PC-9 (cell line): ENCODE data around the gene IL13. TPM values are rescaled to one million over a fixed set of nuclear protein-coding genes. Genes with fewer than 3 reads are reported as not detected.

Experiments
- BruUV-seq: library from RNA; stranded (reverse); fragments of 400-500 nt; replicated peaks from 2 replicates; lab custom pipeline; 2021; lab: Mats Ljungman, UMichigan
- CTCF ChIA-PET: fragments of 300-600 bp; sonication (Branson Sonifier 250); formaldehyde crosslinking; loops from one replicate; lab custom pipeline; 2022; ENCODE audit warnings: antibody characterized with exemption; lab: Charles Lee
- POLR2A ChIA-PET: fragments of 300-600 bp; sonication (Branson Sonifier 250); formaldehyde crosslinking; loops from one replicate; lab custom pipeline; 2022; ENCODE audit warnings: antibody characterized with exemption; ENCODE audit not compliant: unreplicated experiment; lab: Charles Lee
- DNase-seq, 2 experiments: peaks; one replicate each; pipeline versions ENCODE4 v3.0.0 to v3.0.0-alpha.2; 2015 to 2022; ENCODE audit warnings: mixed read lengths in 1 of 2
- H2AFZ ChIP-seq: fragments of 200-600 bp; sonication (generic); 2 replicates; pipeline ENCODE4 v1.8.1; 2017; ENCODE audit warnings: antibody characterized with exemption
- H3F3A ChIP-seq: fragments of 200-600 bp; sonication (generic); 2 replicates; pipeline ENCODE4 v1.8.1; 2017; ENCODE audit warnings: antibody characterized with exemption, mild to moderate bottlenecking, low read depth; ENCODE audit not compliant: insufficient read depth
- H3K27ac ChIP-seq: fragments of 200-600 bp; sonication (generic); 2 replicates; pipeline ENCODE4 v1.6.1; 2016; ENCODE audit warnings: mixed run types
- H3K27me3 ChIP-seq: fragments of 200-600 bp; sonication (generic); 2 replicates; pipeline ENCODE4 v1.6.1; 2016; ENCODE audit warnings: low read depth, mixed run types; ENCODE audit not compliant: insufficient read depth
- H3K36me3 ChIP-seq: fragments of 200-600 bp; sonication (generic); 2 replicates; pipeline ENCODE4 v1.6.1; 2016; ENCODE audit warnings: low read depth, mixed run types
- H3K4me1 ChIP-seq: fragments of 200-600 bp; sonication (generic); replicated peaks from 2 replicates; pipeline ENCODE4 v1.6.1; 2016; ENCODE audit warnings: mixed run types; ENCODE audit not compliant: insufficient read depth
- H3K4me2 ChIP-seq: fragments of 200-600 bp; sonication (generic); 2 replicates; pipeline ENCODE4 v1.6.1; 2017; ENCODE audit warnings: mixed run types
- H3K4me3 ChIP-seq: fragments of 200-600 bp; sonication (generic); 2 replicates; pipeline ENCODE4 v1.6.1; 2016; ENCODE audit warnings: mixed run types
- H3K79me2 ChIP-seq: fragments of 200-600 bp; sonication (generic); 2 replicates; pipeline ENCODE4 v1.6.1; 2017; ENCODE audit warnings: low read depth, mixed run types
- H3K9me2 ChIP-seq: fragments of 200-600 bp; sonication (generic); 2 replicates; pipeline ENCODE4 v1.8.1; 2017; ENCODE audit warnings: mild to moderate bottlenecking; ENCODE audit not compliant: insufficient read depth
- H3K9me3 ChIP-seq: fragments of 200-600 bp; sonication (generic); 2 replicates; pipeline ENCODE4 v1.8.1; 2016; ENCODE audit warnings: low read depth; ENCODE audit not compliant: insufficient read depth
- H4K20me1 ChIP-seq: fragments of 200-600 bp; sonication (generic); 2 replicates; pipeline ENCODE4 v1.8.1; 2017; ENCODE audit not compliant: insufficient read depth
- EZH2 ChIP-seq: fragments of 200-600 bp; sonication (generic); IDR thresholded peaks from 2 replicates; pipeline ENCODE4 v1.8.0; 2017; ENCODE audit warnings: antibody characterized with exemption, low read depth
- intact Hi-C: fragments of 100-400 bp; cut with micrococcal nuclease; formaldehyde crosslinking; loops from one replicate; pipeline ENCODE4 v1.10.0; 2022; ENCODE audit not compliant: unreplicated experiment
- total RNA-seq: library from RNA; stranded (reverse); gene quantifications from 2 replicates; pipeline ENCODE4 v1.2.3, GENCODE V29; 2021
- TF ChIP-seq, protein P1 (sequence below): fragments of 200-600 bp; sonication (generic); conservative IDR thresholded peaks from 2 replicates; pipeline ENCODE4 v1.6.1; 2017; ENCODE audit warnings: mixed run types, antibody characterized with exemption, mild to moderate bottlenecking, moderate library complexity

The IL13 gene
- total RNA-seq, 1 experiment from 2014 or later: not detected

DNA sequence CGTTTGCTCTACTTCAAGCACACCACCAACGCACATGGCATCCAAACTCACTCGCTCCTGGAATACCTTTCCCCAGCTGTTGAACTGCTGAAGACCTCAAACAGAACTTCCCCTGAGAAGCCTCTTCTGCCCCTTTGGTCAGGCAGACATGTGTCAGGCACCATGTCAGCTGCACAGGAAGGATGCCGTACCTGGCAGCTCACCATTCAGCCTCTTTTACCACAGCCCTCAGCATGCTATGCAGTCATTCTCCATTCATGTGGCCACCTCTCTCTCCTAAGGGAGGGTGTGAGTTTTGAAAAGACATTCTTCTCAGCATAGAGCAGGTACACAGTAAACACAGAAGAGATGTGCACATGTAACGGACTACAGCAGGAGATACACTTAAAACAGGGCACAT lies 30.0 kb downstream of the IL13 start:
- no peak overlapping the region for H3K27ac ChIP-seq
- no peaks in the 10 kb centered on the region for H3K79me2 ChIP-seq
- H3K4me1 ChIP-seq: no peaks in the 10 kb centered on the region
- H3K4me2 ChIP-seq: no peak overlapping the region
- no peaks in the 10 kb centered on the region for H3K27me3 ChIP-seq
- H3K9me2 ChIP-seq: no peaks in the 10 kb centered on the region
- no peak overlapping the region for H2AFZ ChIP-seq
- no peaks in the 10 kb centered on the region for H3K9me3 ChIP-seq
- no peaks in the 10 kb centered on the region for H3F3A ChIP-seq
- POLR2A ChIA-PET: no interaction called here
- H4K20me1 ChIP-seq: no peaks in the 10 kb centered on the region
- CTCF ChIA-PET: no interaction called here
- intact Hi-C loops: no loop called here
- TF ChIP-seq, protein P1, sequence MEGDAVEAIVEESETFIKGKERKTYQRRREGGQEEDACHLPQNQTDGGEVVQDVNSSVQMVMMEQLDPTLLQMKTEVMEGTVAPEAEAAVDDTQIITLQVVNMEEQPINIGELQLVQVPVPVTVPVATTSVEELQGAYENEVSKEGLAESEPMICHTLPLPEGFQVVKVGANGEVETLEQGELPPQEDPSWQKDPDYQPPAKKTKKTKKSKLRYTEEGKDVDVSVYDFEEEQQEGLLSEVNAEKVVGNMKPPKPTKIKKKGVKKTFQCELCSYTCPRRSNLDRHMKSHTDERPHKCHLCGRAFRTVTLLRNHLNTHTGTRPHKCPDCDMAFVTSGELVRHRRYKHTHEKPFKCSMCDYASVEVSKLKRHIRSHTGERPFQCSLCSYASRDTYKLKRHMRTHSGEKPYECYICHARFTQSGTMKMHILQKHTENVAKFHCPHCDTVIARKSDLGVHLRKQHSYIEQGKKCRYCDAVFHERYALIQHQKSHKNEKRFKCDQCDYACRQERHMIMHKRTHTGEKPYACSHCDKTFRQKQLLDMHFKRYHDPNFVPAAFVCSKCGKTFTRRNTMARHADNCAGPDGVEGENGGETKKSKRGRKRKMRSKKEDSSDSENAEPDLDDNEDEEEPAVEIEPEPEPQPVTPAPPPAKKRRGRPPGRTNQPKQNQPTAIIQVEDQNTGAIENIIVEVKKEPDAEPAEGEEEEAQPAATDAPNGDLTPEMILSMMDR: no peak
- TF ChIP-seq EZH2: no peak
- BruUV-seq: no TSS peak
- no peak overlapping the region for H3K4me3 ChIP-seq
- DNase-seq: no peak
- H3K36me3 ChIP-seq: no peaks in the 10 kb centered on the region

DNA sequence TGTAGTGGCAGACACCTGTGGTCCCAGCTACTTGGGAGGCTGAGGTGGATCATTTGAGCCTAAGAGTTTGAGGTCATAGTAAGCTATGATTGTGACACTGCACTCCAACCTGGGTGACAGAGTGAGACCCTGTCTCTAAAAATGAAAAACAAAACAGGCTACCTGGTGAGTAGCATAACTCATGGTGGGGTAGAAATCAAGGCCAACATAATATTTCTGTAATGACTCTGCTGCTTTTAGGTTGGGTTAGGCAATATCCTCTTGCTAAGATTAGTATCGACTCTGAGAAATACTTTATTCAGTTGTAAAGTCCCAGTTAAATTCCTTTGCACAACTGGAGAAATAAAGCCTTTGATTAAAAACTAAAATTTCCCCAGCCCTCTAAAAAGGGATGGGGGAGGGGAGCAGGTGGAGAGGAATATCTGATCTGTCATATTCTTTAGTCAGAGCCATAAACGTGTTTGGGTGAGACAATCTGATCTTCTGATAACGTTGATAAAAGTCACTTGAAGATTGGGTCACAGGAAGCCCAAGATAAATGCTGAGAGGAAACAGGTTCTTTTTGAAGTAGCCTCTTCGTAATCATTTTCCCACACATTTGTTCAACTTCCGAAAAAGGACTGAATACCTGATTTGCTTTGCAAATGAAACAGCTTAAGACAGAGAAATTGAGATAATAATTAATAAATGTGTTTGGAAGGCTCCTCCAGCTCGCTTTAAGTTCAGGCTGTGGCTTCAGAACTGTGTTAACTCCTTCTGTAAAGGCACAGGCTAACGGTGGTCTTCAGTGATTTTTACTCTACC lies 30.8 kb downstream of the IL13 start:
- Histone ChIP-seq H3K4me1 (no peaks in the 10 kb centered on the region), H3K4me3 (no peak overlapping the region), H3K36me3 (no peaks in the 10 kb centered on the region), H4K20me1 (no peaks in the 10 kb centered on the region), H3K27me3 (no peaks in the 10 kb centered on the region), H3K79me2 (no peaks in the 10 kb centered on the region), H3K9me3 (no peaks in the 10 kb centered on the region), H3K4me2 (no peak overlapping the region), H3K9me2 (no peaks in the 10 kb centered on the region), H3K27ac (no peak overlapping the region), H3F3A (no peaks in the 10 kb centered on the region), H2AFZ (no peak overlapping the region)
- ChIA-PET POLR2A (no interaction called here), CTCF (no interaction called here)
- DNase-seq: no peak
- intact Hi-C loops: no loop called here
- TF ChIP-seq, protein P1: no peak
- no peak for TF ChIP-seq EZH2
- BruUV-seq: no TSS peak

DNA sequence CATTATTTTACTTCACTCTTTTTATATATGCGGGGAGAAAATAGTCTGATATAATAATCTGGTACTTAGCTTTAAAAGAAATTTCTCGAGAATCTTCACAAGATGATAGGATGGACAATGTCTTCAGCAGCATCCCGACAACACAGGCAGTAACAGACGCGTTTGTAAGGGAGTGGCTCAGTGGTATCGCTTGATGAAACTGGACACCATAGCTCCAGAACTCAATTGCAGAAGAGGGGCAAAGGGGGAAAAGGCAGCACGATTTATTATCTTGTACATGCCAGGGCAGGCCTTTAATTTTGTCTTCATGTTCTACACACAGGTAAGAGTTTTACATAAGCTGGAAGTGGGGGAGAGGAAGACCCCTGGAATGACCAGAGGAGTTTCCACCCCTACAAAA lies 31.5 kb downstream of the IL13 start:
- no peak for TF ChIP-seq EZH2
- TF ChIP-seq, protein P1: no peak
- H3K4me1 ChIP-seq: no peaks in the 10 kb centered on the region
- intact Hi-C loops: no loop called here
- no peaks in the 10 kb centered on the region for H4K20me1 ChIP-seq
- BruUV-seq: no TSS peak
- CTCF ChIA-PET: no interaction called here
- POLR2A ChIA-PET: no interaction called here
- H3F3A ChIP-seq: no peaks in the 10 kb centered on the region
- H3K36me3 ChIP-seq: no peaks in the 10 kb centered on the region
- H3K79me2 ChIP-seq: no peaks in the 10 kb centered on the region
- no peak overlapping the region for H2AFZ ChIP-seq
- H3K9me2 ChIP-seq: no peaks in the 10 kb centered on the region
- H3K27ac ChIP-seq: no peak overlapping the region
- H3K4me2 ChIP-seq: no peak overlapping the region
- no peak overlapping the region for H3K4me3 ChIP-seq
- DNase-seq: no peak
- H3K9me3 ChIP-seq: no peaks in the 10 kb centered on the region
- no peaks in the 10 kb centered on the region for H3K27me3 ChIP-seq
